HepG2 (cell line): Measurements from ENCODE around the gene OST4. TPM values are rescaled to one million over a fixed set of nuclear protein-coding genes. Genes with fewer than 3 reads are reported as not detected.

ENCODE experiments used
- KDM2A ChIP-seq: sonication (generic); formaldehyde crosslinking; IDR thresholded peaks from 2 replicates; pipeline ENCODE4 v1.4.0; 2020; ENCODE audit warnings: low read depth, missing genetic modification reagents, borderline replicate concordance
- KDM3A ChIP-seq: IDR thresholded peaks from 2 replicates; pipeline ENCODE4 v1.6.1; 2018; ENCODE audit warnings: low read depth, missing compliant biosample characterization
- MYC ChIP-seq: sonication (generic); formaldehyde crosslinking; IDR thresholded peaks from 2 replicates; pipeline ENCODE4 v1.9.0; 2021; ENCODE audit warnings: missing genetic modification reagents, borderline replicate concordance
- PRPF4 ChIP-seq: fragments of 200-400 bp; formaldehyde crosslinking; IDR thresholded peaks from 2 replicates; pipeline ENCODE4 v1.6.1; 2016; ENCODE audit warnings: low read length, low read depth; ENCODE audit not compliant: poor library complexity, severe bottlenecking
- RFXANK ChIP-seq: IDR thresholded peaks from 2 replicates; pipeline ENCODE4 v1.6.1; 2016
- RXRA ChIP-seq: sonication (generic); formaldehyde crosslinking; IDR thresholded peaks from 2 replicates; pipeline ENCODE4 v1.5.1; 2020; ENCODE audit warnings: missing genetic modification reagents
- SMYD3 ChIP-seq: sonication (generic); formaldehyde crosslinking; IDR thresholded peaks from 2 replicates; pipeline ENCODE4 v1.8.1; 2023; ENCODE audit warnings: mild to moderate bottlenecking, missing genetic modification reagents
- TAF15 ChIP-seq: fragments of 200-400 bp; formaldehyde crosslinking; IDR thresholded peaks from one replicate; pipeline ENCODE4 v1.6.1; 2018; ENCODE audit warnings: mild to moderate bottlenecking, low read depth, low read length; ENCODE audit not compliant: poor library complexity, severe bottlenecking
- TCF12 ChIP-seq, 2 experiments: fragments of 450-650 bp in 1 of 2; sonication (generic) in 1 of 2; formaldehyde crosslinking in 1 of 2; IDR thresholded peaks; 2 replicates each; pipeline versions ENCODE4 v1.6.1 to v1.8.0; 2017 to 2022; ENCODE audit warnings: antibody characterized with exemption in 1 of 2, mild to moderate bottlenecking in 1 of 2, missing genetic modification reagents in 1 of 2, moderate library complexity in 1 of 2
- TCF7L2 ChIP-seq: IDR thresholded peaks from 2 replicates; pipeline ENCODE4 v1.6.1; 2011; ENCODE audit warnings: mild to moderate bottlenecking, low read depth, low read length, moderate library complexity
- ZNF224 ChIP-seq: sonication (generic); formaldehyde crosslinking; IDR thresholded peaks from 2 replicates; pipeline ENCODE4 v1.5.0; 2020; ENCODE audit warnings: mild to moderate bottlenecking, missing genetic modification reagents
- ZNF292 ChIP-seq: sonication (generic); formaldehyde crosslinking; IDR thresholded peaks from 2 replicates; pipeline ENCODE4 v1.8.1; 2022; ENCODE audit warnings: mild to moderate bottlenecking, low read depth, missing genetic modification reagents, borderline replicate concordance
- ZNF441 ChIP-seq: sonication (generic); formaldehyde crosslinking; IDR thresholded peaks from 2 replicates; pipeline ENCODE4 v1.7.0; 2021; ENCODE audit warnings: missing genetic modification reagents, borderline replicate concordance
- ZNF737 ChIP-seq: sonication (generic); formaldehyde crosslinking; IDR thresholded peaks from 2 replicates; pipeline ENCODE4 v1.5.0; 2020; ENCODE audit warnings: missing genetic modification reagents, mild to moderate bottlenecking, borderline replicate concordance
- ZNF777 ChIP-seq: sonication (generic); formaldehyde crosslinking; IDR thresholded peaks from 2 replicates; pipeline ENCODE4 v1.4.0; 2020; ENCODE audit warnings: missing genetic modification reagents
- ZSCAN29 ChIP-seq: sonication (generic); formaldehyde crosslinking; conservative IDR thresholded peaks from 2 replicates; pipeline ENCODE4 v1.4.0; 2020; ENCODE audit warnings: mild to moderate bottlenecking, missing genetic modification reagents
- polyA plus RNA-seq, 8 experiments: library from polyadenylated mRNA; depleted of rRNA in 3 of 8; stranded (reverse) in 7 of 8; unstranded in 1 of 8; fragments of >200 nt; fragmentation: Illumina TruSeq in 4 of 8; extraction: Trizol in 4 of 8; gene quantifications; 2 replicates each; pipeline versions ENCODE4 v1.2.1 to v1.2.3, GENCODE V29; 2011 to 2016; ENCODE audit warnings: low read depth in 4 of 8, missing spikeins in 1 of 8, mixed read lengths in 1 of 8; ENCODE audit not compliant: insufficient read depth in 1 of 8
- total RNA-seq, 5 experiments: library from RNA; depleted of rRNA; stranded (reverse); fragments of >200 nt; fragmentation: Illumina TruSeq; extraction: Trizol; gene quantifications; 2 replicates each; pipeline ENCODE4 v1.2.3, GENCODE V29; 2016; ENCODE audit warnings: low read depth in 1 of 5
- TF ChIP-seq, protein P1 (sequence below): sonication (generic); formaldehyde crosslinking; IDR thresholded peaks from 2 replicates; pipeline ENCODE4 v1.8.1; 2023; ENCODE audit warnings: missing genetic modification reagents, inconsistent platforms, borderline replicate concordance
- TF ChIP-seq, protein P2 (sequence below): sonication (generic); formaldehyde crosslinking; IDR thresholded peaks from 2 replicates; pipeline ENCODE4 v1.5.1; 2020; ENCODE audit warnings: missing genetic modification reagents, mild to moderate bottlenecking, borderline replicate concordance
- TF ChIP-seq, protein P3 (sequence below): sonication (generic); formaldehyde crosslinking; IDR thresholded peaks from 2 replicates; pipeline ENCODE4 v1.5.0; 2020; ENCODE audit warnings: missing genetic modification reagents
- TF ChIP-seq, protein P4 (sequence below): sonication (generic); formaldehyde crosslinking; IDR thresholded peaks from 2 replicates; pipeline ENCODE4 v1.4.0; 2020; ENCODE audit warnings: missing genetic modification reagents; ENCODE audit errors: not compliant biosample characterization
- TF ChIP-seq, protein P5 (sequence below): sonication (generic); formaldehyde crosslinking; IDR thresholded peaks from 2 replicates; pipeline ENCODE4 v1.9.0; 2022; ENCODE audit warnings: missing genetic modification reagents, mild to moderate bottlenecking, borderline replicate concordance

Gene OST4
- total and polyA plus RNA-seq, 2 of the 13 experiments (the other 11 are each of a cell fraction or from before 2014, with no cell fraction given), result 498 to 584 TPM

DNA sequence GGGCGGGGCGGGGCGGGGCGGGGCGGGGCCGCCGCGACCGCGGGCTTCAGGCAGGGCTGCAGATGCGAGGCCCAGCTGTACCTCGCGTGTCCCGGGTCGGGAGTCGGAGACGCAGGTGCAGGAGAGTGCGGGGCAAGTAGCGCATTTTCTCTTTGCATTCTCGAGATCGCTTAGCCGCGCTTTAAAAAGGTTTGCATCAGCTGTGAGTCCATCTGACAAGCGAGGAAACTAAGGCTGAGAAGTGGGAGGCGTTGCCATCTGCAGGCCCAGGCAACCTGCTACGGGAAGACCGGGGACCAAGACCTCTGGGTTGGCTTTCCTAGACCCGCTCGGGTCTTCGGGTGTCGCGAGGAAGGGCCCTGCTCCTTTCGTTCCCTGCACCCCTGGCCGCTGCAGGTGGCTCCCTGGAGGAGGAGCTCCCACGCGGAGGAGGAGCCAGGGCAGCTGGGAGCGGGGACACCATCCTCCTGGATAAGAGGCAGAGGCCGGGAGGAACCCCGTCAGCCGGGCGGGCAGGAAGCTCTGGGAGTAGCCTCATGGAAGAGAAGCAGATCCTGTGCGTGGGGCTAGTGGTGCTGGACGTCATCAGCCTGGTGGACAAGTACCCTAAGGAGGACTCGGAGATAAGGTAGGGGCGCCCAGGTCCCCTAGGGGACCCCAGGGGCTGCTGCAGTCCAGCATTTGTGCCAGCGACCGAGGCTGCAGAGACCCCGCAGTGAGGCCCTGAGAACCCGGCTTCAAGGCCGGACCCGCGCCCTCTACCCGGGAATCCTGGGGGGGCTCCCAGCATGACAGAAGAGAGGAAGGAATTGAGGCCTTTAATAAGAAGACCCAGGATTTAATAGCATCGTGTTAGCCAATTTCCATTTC is 15.5 kb upstream of the OST4 start, which contains the start of gene KHK (continued):
- no peak for TF ChIP-seq PRPF4
- peak; percentile 67 for TF ChIP-seq MYC (CRISPR knock-in tag)
- no peak for TF ChIP-seq RFXANK (CRISPR knock-in tag)
- TF ChIP-seq, protein P1, sequence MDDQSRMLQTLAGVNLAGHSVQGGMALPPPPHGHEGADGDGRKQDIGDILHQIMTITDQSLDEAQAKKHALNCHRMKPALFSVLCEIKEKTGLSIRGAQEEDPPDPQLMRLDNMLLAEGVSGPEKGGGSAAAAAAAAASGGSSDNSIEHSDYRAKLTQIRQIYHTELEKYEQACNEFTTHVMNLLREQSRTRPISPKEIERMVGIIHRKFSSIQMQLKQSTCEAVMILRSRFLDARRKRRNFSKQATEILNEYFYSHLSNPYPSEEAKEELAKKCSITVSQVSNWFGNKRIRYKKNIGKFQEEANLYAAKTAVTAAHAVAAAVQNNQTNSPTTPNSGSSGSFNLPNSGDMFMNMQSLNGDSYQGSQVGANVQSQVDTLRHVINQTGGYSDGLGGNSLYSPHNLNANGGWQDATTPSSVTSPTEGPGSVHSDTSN (CRISPR knock-in tag), result peak; percentile 51; the same call in 1 of the 2 replicates
- TF ChIP-seq KDM2A (CRISPR knock-in tag), result peak; percentile 60; the same call in 1 of the 2 replicates
- TF ChIP-seq, protein P2, sequence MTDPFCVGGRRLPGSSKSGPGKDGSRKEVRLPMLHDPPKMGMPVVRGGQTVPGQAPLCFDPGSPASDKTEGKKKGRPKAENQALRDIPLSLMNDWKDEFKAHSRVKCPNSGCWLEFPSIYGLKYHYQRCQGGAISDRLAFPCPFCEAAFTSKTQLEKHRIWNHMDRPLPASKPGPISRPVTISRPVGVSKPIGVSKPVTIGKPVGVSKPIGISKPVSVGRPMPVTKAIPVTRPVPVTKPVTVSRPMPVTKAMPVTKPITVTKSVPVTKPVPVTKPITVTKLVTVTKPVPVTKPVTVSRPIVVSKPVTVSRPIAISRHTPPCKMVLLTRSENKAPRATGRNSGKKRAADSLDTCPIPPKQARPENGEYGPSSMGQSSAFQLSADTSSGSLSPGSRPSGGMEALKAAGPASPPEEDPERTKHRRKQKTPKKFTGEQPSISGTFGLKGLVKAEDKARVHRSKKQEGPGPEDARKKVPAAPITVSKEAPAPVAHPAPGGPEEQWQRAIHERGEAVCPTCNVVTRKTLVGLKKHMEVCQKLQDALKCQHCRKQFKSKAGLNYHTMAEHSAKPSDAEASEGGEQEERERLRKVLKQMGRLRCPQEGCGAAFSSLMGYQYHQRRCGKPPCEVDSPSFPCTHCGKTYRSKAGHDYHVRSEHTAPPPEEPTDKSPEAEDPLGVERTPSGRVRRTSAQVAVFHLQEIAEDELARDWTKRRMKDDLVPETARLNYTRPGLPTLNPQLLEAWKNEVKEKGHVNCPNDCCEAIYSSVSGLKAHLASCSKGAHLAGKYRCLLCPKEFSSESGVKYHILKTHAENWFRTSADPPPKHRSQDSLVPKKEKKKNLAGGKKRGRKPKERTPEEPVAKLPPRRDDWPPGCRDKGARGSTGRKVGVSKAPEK (CRISPR knock-in tag), result 0 out of 2 replicates have a peak, but pooled peaks have one; percentile 36
- no peak for TF ChIP-seq TCF7L2
- TF ChIP-seq, protein P3, sequence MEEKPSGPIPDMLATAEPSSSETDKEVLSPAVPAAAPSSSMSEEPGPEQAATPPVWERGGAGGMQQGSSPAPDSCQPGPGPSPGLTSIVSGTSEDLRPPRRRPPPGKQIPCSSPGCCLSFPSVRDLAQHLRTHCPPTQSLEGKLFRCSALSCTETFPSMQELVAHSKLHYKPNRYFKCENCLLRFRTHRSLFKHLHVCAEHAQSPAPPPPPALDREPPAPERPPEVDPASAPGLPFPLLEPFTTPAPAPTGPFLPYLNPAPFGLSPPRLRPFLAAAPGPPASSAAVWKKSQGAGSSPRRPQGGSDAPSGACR (CRISPR knock-in tag), result no peak
- no peak for TF ChIP-seq ZNF441 (CRISPR knock-in tag)
- TF ChIP-seq ZSCAN29 (CRISPR knock-in tag), result 0 out of 2 replicates have a peak, but pooled peaks have one; percentile 11
- TF ChIP-seq, protein P4, sequence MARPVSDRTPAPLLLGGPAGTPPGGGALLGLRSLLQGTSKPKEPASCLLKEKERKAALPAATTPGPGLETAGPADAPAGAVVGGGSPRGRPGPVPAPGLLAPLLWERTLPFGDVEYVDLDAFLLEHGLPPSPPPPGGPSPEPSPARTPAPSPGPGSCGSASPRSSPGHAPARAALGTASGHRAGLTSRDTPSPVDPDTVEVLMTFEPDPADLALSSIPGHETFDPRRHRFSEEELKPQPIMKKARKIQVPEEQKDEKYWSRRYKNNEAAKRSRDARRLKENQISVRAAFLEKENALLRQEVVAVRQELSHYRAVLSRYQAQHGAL (CRISPR knock-in tag), result peak; percentile 73
- 0 out of 2 replicates have a peak, but pooled peaks have one; percentile 23 for TF ChIP-seq KDM3A (CRISPR knock-in tag)
- no peak for TF ChIP-seq ZNF224 (CRISPR knock-in tag)
- no peak for TF ChIP-seq TCF12 (IDR thresholded peaks at IDR 0.05)
- TF ChIP-seq TCF12 (CRISPR knock-in tag; IDR thresholded peaks at IDR 0.05), result peak; percentile 76; the same call in 1 of the 2 replicates
- TF ChIP-seq ZNF292 (CRISPR knock-in tag), result peak; percentile 52; the same call in 1 of the 2 replicates
- peak; percentile 58 for TF ChIP-seq RXRA (CRISPR knock-in tag)
- TF ChIP-seq ZNF777, result no peak
- TF ChIP-seq TAF15, result peak; percentile 34
- TF ChIP-seq, protein P5, sequence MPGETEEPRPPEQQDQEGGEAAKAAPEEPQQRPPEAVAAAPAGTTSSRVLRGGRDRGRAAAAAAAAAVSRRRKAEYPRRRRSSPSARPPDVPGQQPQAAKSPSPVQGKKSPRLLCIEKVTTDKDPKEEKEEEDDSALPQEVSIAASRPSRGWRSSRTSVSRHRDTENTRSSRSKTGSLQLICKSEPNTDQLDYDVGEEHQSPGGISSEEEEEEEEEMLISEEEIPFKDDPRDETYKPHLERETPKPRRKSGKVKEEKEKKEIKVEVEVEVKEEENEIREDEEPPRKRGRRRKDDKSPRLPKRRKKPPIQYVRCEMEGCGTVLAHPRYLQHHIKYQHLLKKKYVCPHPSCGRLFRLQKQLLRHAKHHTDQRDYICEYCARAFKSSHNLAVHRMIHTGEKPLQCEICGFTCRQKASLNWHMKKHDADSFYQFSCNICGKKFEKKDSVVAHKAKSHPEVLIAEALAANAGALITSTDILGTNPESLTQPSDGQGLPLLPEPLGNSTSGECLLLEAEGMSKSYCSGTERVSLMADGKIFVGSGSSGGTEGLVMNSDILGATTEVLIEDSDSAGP, result peak; percentile 73; the same call in 1 of the 2 replicates
- TF ChIP-seq ZNF737 (CRISPR knock-in tag), result no peak
- TF ChIP-seq SMYD3 (CRISPR knock-in tag), result no peak
